Fibroblast of skin of scalp (primary cell): ENCODE results near the gene AVPR2. TPM values are rescaled to one million over a fixed set of nuclear protein-coding genes. Genes with fewer than 3 reads are reported as not detected.

Source experiments
- DNase-seq: peaks from one replicate; pipeline ENCODE4 v3.0.0-alpha.2; 2013
- polyA plus RNA-seq, 2 experiments: library from polyadenylated mRNA; unstranded; fragments of 120-200 nt; gene quantifications; one replicate each; pipeline ENCODE4 v1.2.1, GENCODE V29; 2013; ENCODE audit not compliant: insufficient read length in 2 of 2

The AVPR2 gene
- not detected for polyA plus RNA-seq (2013, experiment 1 of 2; ENCODE audit: insufficient read length)
- polyA plus RNA-seq (2013, experiment 2 of 2; ENCODE audit: insufficient read length), result not detected

DNA sequence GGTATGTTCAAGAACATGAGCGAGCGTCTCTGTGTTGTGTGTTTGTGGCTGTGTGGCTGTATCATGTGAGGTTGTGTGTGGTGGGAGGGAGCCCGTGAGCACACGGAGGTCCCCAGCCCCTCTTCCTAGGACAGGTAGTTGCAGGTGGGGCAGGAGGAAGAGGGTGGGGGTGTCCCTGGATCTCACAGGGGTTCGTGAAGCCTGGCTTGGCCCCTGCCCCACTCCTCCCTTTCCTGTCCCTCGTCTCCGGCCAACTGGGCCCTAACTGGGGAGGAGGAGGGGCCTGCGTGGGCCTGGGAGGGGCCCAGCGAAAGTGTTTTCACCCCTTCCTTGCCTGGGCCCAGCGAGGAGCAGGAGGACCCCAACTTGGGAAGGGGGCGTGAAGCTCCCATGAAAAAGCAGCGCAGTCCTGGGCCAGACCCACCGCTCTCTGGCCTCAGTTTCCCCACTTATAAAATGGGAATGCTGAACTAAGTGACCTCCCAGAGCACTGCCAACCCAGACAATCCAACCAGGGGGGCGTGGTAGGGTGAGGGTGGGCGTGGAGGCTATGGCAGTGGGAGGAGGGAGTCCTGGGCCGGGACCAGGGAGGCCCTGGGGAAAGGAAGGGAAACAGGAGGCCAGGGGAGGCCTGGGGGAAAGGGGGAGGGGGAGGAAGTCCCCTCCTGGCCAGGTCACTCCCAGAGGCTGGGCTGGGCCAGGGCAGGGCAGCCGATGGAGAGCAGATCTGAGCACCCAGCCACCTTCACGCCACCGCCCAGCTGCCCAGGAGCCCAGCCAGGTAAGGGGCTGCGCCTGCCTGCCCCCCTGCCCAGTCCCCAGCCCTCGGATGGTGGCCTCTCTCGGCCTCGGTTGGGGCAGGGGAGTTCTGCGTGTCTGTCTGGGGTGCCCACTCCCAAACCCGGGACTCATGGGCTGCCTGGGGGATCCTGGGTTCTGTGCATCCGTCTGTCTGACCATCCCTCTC, at the start of gene AVPR2:
Gene AVPR2, plus strand, starts transcription at position 683 of the 967 bp plus-strand sequence. CDS start 473 bp downstream, outside the sequence.
- no peak for DNase-seq

DNA sequence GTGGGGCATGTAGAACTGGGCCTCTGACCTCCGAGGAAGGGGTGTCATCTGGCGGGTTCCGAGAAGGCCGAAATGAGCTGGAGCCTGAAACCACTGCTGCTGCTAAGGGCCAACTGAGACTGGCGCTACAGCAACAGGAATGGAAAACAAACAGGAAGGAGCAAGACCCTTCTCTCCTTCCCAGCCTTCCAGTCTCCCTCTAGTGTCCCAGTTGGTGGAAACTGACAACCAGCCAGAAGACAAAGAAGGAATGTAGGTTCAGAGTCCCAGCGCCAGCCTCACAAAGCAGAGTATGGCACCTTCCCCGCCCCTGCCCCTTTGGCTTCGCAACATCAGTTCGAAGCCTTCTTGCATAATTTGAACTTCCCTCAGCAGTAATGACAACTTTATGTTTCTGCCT, 49.8 kb upstream of the AVPR2 start:
- no peak for DNase-seq

DNA sequence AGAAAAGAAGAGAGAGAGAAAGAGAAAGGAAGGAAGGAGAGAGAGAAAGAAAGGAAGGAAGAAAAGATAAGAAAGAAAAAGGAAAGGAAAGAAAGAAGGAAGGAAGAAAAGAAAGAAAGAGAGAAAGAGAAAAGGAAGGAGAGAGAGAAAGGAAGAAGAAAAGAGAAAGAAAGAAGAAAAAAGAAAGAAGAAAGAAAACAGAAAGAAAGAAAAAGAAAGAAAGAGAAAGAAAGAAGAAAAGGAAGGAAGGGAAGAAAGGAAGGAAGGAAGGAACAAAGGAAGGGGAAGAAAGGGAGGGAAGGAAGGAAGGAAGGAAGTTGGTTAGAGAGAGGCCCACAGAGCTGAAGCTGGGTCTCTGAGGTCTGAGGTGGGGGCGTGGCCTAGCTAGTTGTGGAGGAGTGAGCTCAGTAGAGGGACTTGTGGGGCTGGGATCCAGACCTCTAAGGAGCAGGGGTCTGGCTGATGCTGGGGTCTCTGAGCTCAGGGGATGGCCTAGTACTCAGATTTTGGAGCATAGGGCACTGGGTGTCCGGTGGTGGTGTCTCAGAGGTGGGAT, 47.0 kb upstream of the AVPR2 start:
- no peak for DNase-seq

DNA sequence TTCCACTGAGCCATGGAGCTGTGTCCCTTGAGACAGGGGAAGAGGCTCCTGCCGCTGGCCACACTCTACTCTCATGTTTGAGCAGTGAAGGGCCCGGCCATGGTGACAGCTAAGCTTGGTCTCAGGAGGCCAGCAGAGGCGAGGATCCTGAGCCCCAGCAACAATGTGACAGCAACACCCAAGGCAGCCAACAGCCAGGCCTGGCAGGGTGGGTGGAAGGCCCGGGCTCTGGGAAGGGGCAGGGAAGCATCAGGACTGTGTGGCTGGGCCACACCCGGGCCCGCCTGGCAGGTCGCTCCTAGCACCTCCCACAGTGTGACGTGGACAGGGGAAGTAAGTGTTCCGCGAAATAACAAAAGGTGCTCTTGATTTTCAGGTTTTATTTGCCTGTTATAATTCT, 43.3 kb upstream of the AVPR2 start:
- DNase-seq, result no peak

DNA sequence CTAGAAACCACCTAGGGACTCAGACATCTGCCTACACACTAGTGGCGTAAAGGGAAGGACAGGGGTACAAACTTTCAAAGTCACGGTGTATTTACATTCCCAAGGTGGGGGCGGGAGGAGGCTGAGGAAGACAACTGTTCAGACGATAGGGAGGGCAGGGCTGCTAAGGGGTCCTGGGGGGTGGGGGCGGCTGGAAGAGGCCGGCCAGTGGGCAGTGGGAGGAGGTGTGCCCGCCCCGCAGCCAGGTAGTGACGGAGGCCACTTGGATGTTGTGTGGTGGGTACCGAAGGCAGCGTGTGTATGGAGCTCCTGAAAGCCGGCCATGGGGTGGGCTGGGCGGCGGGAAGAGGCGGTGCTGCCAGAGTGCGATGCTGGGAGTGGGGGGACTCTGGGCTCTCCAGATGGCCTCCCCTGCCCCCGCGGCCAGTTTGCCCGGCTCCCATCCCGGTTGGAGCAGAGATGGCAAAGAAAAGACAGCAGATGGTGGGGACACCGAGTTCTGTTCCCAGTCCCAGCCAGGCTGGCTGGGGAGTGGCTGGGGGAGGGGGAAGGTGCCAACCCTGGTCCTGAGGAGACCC, 42.7 kb upstream of the AVPR2 start:
- DNase-seq, result no peak

DNA sequence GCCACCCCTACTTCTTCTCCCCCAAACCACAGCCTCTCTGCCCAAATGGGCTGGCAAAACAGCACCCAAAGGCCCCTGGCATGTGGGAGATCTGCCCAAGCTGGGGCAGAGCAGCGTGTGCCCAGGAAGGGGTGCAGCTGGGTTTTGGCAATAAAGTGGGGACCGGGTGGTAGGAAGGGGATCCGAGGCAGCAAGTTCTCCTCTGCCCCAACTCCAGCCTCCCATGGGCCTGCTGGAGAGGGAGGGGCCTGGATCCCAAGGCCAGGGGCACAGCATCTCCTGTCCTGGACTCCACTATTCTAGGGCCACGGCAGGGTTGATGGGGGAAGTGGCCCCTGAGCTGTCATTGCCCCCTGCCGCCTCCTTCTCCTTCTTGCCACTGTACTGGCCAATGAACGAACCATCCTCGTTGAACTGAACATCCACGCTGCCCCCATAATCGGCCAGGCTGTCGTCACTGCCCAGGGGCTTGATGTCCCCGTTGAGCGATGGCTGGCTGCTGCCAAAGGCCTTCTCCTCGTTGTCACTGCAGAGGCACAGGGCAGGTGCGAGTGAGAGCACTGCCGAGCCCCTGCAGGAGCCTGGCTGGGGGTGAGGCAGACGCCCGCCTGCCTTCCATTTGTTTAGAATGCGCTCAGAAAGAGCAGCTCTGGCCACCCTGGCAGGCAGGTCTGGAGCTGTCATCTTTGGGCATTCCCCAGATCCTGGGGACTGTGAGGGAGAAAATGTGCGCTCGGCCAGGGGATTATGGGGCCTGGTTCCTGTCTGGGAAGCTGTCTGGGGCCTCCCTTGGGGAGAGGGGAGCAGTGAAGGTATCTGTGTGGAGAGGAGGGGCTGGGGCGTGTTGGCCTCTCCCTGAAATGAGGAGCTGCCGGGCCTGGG, 41.9 kb upstream of the AVPR2 start:
- no peak for DNase-seq

DNA sequence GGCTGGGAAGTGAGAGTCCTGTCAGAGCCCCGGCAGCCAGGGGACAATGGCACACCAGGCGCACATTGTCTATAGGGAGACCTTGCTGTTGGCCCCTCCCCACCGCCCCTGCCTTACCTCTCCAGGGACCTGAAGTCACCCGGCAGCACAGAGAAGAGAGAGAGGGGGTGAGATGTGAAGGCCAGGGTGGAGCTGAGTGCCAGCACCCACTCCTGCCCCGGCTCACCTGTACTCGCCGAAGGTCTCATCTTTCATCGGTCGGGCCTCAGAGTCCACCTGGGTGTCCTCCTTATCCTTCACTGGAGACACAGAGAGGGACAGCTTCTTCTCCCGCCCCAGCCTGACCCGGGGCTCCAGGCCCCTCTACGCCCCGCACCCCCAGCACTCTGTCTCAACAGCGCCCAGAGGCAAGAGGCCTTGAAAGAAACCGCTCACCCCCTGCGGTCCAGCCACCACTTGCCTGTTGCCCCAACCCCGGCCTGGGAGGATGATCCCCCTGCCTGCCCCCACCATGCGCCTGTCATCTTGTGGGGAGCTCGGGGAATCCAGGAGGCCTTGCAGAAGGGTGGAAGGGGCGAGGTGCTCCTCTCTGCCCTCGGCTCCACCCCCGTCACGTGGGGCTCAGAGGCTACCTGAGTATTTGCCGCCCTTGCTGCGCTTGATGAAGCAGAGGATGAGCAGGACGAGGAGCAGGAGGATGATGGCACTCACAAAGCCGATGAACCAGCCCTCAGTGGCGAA, 41.1 kb upstream of the AVPR2 start:
- no peak for DNase-seq

DNA sequence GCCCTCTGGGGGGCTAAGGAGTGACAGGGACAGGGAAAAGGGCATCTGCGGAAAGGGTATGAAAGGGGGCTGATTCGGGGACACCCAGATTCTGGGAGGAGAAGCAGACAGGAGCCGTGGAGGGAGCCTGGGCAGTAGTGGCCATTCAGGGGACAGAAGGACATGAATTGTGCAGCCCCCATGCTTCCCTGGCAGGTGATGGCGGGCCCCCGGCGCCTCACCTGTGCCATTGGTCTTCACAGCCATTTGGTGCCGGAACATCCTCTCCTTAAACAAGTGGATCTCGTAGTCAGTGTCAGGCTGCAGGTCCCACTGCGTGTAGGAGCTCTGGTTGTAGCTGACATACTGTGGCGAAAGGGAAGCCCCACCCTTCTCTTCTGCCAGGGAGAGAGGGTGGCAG, 40.4 kb upstream of the AVPR2 start:
- no peak for DNase-seq

DNA sequence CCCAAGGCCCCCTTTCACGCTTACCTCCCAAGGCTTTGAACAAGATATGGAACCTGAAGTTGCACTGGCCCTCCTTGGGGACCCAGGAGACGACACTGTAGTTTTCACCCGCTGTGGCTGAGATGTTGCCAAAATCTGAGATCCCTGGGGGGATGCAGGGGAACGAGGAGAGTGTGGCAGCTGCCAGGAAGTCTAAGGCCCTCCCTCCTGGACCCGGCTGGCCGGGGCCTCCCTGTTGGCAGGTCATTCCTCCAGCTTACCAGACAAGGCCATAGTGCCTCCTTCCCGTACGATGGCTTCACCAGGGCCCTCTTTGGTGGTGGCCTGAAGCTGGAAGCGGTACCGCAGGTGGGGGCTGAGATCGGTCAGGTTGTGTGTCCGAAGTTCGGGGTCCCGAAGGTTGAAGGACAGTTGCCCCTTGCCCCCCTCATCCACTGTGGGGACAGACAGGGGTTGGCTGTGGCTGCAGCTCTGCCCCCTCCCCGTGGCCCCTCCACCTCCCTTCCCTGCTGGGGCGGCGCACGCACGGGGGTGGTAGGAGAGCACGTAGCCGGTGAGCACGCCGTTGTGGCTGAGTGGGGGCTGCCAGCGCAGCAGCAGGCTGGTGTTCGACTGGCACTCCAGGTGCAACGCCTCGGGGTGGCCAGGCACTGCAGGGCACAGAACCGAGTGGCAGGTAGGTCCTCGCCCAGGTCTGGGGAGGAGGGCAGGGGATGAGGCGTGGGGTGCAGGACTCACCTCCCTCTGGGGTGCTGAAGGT, 39.7 kb upstream of the AVPR2 start:
- no peak for DNase-seq

DNA sequence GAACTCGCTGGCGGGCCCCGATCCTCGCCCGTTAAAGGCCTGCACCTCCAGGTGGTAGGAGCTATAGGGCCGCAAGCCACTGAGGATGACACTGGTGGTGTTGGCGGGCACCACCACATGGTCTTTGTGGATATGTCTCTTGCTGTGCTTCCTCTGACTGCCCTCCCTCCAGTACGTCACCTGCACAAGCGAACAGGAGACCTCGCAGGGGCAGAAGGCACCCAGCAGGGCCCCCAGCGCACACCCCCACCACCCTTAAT, 39.2 kb upstream of the AVPR2 start:
- no peak for DNase-seq

DNA sequence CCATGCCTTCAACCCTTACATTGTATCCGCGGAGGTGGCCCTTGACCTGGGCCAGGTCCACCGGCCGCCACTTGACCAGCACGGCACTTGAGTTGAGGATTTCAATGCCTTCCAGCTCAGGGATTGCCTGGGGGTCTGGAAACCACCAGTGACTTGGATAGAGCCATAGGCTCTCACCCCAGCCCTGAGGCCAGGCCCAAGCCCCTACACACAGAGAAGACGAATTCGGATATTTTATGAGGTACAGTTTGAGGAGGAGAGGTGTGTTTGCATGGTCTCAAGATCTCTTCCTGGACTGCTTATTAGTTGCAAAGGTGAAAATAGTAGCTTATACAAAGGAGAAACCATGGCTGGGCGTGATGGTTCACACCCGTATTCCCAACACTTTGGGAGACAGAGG, 38.8 kb upstream of the AVPR2 start:
- DNase-seq, result no peak

DNA sequence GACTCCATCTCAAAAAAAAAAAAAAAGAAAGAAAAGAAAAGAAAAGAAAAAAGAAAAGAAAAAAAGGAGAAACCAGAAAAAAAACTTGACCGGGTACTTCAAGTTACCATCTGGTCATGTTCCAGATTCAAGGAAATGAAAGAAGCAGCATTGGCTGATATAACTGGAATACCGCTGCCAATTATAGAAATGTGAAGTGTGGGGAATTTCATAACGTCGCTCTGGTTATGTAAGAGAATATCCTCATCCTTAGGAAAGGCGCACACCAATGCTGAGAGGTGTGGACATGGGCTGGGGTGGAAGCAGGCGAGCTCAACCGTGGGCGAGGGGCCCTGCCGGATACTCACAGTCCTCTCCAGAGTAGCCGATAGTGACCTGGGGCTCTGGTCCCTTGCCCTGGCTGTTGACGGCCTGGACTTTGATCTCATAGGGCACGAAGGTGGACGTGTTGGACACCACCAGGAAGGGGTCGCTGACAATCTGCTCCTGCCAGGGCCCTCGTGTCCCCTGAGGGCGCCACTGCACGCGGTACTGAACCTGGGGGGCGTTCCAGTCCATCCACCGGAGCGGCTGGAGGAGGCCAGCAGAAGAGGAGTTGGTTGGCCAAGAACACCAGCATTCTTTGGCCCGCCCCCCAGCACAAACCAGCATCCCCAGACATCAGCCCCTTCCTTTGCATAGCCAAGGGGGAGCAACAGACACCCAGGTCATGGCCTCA, 38.0 kb upstream of the AVPR2 start:
- no peak for DNase-seq

DNA sequence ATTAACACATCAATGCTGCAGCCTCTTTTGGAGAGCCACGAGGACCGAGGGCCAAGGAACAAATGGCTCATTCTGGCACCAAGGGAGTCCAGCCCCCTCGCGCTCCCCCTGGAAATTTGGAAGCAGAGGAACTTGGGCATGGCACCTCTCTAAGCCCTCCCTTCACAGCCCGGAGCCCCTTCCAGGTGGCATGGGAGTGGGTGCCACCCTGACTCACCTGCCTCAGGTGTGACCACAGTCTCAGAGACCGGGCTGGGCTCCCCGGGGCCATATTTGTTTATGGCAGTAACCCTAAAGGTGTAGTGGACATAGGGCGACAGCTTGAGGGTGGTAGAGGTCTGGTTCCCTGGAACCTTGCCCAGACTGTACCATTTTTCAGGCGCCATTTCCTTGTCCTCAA, 37.3 kb upstream of the AVPR2 start:
- no peak for DNase-seq

DNA sequence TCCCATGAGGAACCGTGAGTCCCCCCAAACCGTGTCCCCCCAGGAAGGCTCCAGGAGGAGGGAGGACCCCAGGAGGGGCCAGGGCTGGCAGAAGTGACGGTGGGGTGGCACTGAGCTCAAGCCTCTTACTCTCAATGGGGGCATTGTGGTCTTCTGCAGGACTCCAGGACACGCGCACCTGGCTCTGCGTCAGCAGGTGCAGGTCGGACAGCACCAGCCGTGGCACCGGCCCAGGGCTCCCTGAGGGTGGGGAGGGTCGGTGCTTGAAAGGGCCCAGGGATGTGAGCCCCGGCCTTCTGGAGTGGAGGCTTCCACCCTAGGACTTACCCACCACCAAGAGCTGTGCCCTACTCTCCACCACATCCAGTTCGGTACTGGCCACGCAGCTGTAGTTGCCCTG, 36.8 kb upstream of the AVPR2 start:
- no peak for DNase-seq

DNA sequence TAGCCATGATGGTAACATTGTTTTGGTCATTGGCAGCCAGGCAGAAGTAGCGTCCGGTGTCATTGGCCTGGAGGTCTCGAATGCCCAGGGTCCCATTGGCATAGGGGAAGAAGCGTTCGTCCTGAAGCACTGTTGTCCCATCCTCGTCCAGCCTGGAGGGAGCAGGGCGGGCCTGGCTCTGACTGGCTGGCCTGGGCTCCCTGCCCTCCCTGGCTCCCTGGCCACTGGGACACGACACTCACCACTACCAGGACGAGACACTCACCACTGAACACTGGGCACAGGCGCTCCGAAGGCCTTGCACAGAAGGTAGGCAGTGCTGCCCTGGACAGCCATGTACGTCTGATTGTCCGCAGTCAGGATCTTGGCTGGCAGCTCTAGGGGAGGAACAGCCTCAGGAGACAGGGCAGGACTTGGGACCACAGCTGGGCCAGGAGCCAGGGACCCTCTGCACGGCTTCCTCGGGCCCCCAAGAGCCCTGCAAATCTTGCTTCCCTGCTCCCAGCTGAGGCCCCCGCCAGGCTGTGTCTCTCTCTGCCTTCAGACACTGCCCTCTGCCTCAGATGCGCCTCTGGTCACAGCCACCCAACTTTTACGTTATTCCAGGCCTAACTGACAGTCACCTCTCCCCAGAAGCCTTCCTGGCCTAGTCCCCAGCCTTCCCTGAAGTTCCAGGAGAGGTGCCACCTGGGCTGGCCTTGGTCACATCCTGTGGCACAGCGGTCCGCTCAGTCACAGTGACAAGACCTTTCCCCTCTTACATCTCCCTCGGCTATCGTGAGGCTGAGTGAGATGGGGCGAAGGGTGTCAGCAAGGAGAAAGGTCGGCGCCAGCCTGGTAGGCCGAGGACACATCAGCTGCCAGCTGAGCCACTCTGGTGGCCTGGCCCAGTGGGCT, 35.6 kb upstream of the AVPR2 start:
- DNase-seq, result no peak

DNA sequence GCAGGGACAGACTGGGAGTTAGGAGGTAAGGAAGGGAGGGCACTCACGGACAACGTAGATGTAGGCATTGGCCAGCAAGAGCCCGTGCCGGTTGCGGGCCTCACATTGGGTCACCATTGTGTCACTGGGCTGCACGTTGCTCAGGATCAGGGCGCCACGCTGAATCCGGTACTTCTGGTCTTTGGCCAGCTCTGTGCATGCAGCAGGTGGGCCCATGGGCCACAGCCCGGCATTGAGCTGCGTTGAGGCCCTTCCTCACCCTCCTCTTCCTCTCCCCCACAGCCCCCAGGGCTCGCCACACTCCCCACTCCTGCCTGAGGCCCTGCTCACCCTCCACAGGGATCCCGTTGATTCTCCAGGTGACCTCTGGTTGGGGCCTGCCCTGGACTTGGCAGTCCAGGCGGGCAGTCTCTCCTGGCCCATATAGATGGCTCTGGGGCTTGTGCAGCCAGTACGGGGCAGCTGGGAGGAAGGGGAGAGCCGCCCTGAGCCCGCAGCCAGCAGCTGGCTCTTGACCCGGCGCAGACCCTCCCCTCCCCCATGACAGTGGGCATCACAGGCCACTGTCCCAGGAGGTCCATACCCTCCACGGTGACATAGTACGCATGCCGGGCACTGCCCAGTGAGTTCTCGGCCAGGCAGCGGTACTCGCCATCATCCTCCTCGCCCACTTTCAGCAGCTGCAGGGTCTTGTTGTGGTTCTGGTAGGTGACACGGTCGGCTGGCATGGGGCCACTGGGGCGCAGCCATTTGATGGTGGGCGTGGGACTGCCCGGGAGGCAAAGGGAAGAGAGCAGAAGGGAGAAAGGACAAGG, 34.8 kb upstream of the AVPR2 start:
- no peak for DNase-seq

DNA sequence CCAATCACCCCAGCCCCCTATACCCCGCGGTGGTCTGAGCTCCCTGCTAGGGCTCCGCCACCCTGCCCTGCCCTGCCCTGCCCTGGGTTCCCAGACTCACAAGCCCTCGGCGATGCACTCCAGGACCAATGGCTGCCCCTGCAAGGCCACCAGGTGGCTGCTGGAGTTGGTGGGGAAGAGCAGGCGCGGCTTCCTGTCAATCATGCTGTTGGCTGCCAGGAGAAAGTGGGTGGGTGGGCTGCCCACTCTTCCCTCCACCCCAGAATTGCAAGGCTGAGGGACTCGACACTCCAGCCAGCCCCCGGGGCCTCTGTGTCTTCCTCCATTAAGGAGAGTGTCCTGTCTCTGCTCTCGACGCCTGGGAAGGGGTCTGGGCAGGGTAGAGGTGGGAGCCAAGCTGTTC, 34.2 kb upstream of the AVPR2 start:
- no peak for DNase-seq

DNA sequence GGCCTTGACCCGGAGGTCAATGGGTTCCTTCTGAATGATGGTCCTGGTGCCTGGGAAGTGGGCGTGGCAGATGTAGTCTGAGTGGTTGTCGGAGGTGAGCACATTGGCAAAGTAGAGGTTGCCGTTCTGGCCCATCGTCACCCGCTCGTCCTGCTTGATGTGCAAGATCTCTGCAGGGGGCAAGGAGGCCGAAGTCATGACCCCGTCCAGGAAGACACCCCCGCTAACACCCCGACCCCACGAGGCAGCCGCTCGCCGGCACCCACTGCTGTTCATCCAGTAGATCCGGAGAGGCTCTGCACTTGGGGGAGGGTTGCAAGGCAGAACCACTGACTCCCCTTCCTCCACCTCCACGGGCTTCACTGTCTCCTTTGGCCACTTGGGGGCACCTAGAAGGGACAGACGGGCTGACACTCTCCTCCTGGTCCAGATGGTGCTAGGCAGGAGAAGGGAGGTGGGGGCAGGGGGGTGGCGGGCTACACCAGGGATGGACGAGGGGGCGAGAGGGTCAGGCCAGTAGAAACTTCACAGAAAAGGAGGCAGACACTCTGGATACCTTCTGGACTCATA, 33.6 kb upstream of the AVPR2 start:
- DNase-seq, result no peak
